B cell (primary cell): ENCODE measurements around the gene CABP2. TPM values are rescaled to one million over a fixed set of nuclear protein-coding genes. Genes with fewer than 3 reads are reported as not detected.
"Not testable (repeated sequence)": the region's sequence is repeated elsewhere in the genome, so short reads cannot be mapped to it uniquely, and the experiment has no call there.

Experiments
- ATAC-seq: fragments of 200-7000 bp; cut with Tn5 transposase; one replicate; pipeline ENCODE4 v1.10.0; 2021; ENCODE audit warnings: low read depth, mild to moderate bottlenecking, moderate number of reproducible peaks, moderate library complexity
- CTCF ChIA-PET: fragments of 350-600 bp; sonication (Branson Sonifier 250); formaldehyde crosslinking; loops from one replicate; lab custom pipeline; 2021; ENCODE audit warnings: antibody characterized with exemption, inconsistent platforms; lab: Charles Lee
- POLR2A ChIA-PET: fragments of 350-600 bp; sonication (Branson Sonifier 250); formaldehyde crosslinking; loops from one replicate; lab custom pipeline; 2021; ENCODE audit warnings: antibody characterized with exemption; lab: Charles Lee
- DNase-seq: peaks from one replicate; pipeline ENCODE4 v3.0.0; 2013
- H2AFZ ChIP-seq: 2 replicates; pipeline ENCODE4 v1.6.1; 2012; ENCODE audit warnings: mild to moderate bottlenecking, low read depth, low read length; ENCODE audit not compliant: insufficient read depth, poor library complexity, severe bottlenecking
- H3K27ac ChIP-seq, 2 donors: 1 replicate in 1 of 2; 2 replicates in 1 of 2; pipeline ENCODE4 v1.5.1; 2012 to 2013; ENCODE audit warnings: low read length in 2 of 2, mild to moderate bottlenecking in 2 of 2, moderate library complexity in 1 of 2
- H3K27me3 ChIP-seq, 4 experiments: fragments of 200-600 bp in 1 of 4; sonication (generic) in 1 of 4; replicated peaks in 1 of 4; 1 replicate in 2 of 4; 2 replicates in 2 of 4; pipeline versions ENCODE4 v1.6.1 to v1.7.0; 2013 to 2016; ENCODE audit warnings: low read length in 3 of 4, mild to moderate bottlenecking in 2 of 4, mixed read lengths in 1 of 4, moderate library complexity in 1 of 4; ENCODE audit not compliant: insufficient read depth in 4 of 4, control insufficient read depth in 3 of 4; ENCODE audit errors: control extremely low read depth in 1 of 4
- H3K36me3 ChIP-seq, 2 experiments: replicated peaks in 1 of 2; 1 replicate in 1 of 2; 2 replicates in 1 of 2; pipeline versions ENCODE4 v1.6.1 to v1.7.1; 2013; ENCODE audit warnings: low read length in 1 of 2; ENCODE audit not compliant: insufficient read depth in 2 of 2, control insufficient read depth in 1 of 2; ENCODE audit errors: control extremely low read depth in 1 of 2, extremely low read depth in 1 of 2
- H3K4me1 ChIP-seq, 2 donors: fragments of 200-600 bp in 1 of 2; sonication (generic) in 1 of 2; 1 replicate in 1 of 2; 2 replicates in 1 of 2; pipeline versions ENCODE4 v1.5.1 to v1.6.1; 2013 to 2017; ENCODE audit warnings: low read length in 2 of 2; ENCODE audit not compliant: control insufficient read depth in 2 of 2, insufficient read depth in 2 of 2
- H3K4me2 ChIP-seq: replicated peaks from 2 replicates; pipeline ENCODE3; 2012; ENCODE audit warnings: mild to moderate bottlenecking, low read depth, low read length; ENCODE audit not compliant: poor library complexity, severe bottlenecking
- H3K4me3 ChIP-seq, 5 experiments: fragments of 200-600 bp in 1 of 5; sonication (generic) in 1 of 5; 1 replicate in 3 of 5; 2 replicates in 2 of 5; pipeline versions ENCODE4 v1.5.1 to v1.7.0; 2011 to 2016; ENCODE audit warnings: low read length in 4 of 5, mild to moderate bottlenecking in 4 of 5, low read depth in 2 of 5, control low read depth in 1 of 5, moderate library complexity in 1 of 5; ENCODE audit not compliant: insufficient read depth in 1 of 5; ENCODE audit errors: control extremely low read depth in 1 of 5, extremely low read depth in 1 of 5
- H3K79me2 ChIP-seq: fragments of 200-600 bp; sonication (generic); one replicate; pipeline ENCODE4 v1.6.0; 2016; ENCODE audit warnings: low read length; ENCODE audit not compliant: control insufficient read depth, insufficient read depth
- H3K9ac ChIP-seq: fragments of 200-600 bp; sonication (generic); 2 replicates; pipeline ENCODE4 v1.6.1; 2017; ENCODE audit warnings: mild to moderate bottlenecking, low read length, moderate library complexity
- H3K9me3 ChIP-seq, 3 donors: one replicate each; pipeline versions ENCODE4 v1.6.1 to v1.7.1; 2013; ENCODE audit warnings: low read length in 2 of 3; ENCODE audit not compliant: control insufficient read depth in 2 of 3, insufficient read depth in 1 of 3; ENCODE audit errors: control extremely low read depth in 1 of 3
- H4K20me1 ChIP-seq: 2 replicates; pipeline ENCODE4 v1.6.0; 2012; ENCODE audit warnings: mild to moderate bottlenecking, low read length; ENCODE audit not compliant: insufficient read depth, control insufficient read depth, poor library complexity, severe bottlenecking
- H3K27ac Mint-ChIP-seq: one replicate; pipeline ENCODE4 v1.8.0; 2021; ENCODE audit warnings: mixed read lengths
- H3K27me3 Mint-ChIP-seq: one replicate; pipeline ENCODE4 v1.8.0; 2021; ENCODE audit warnings: mixed read lengths
- H3K4me1 Mint-ChIP-seq: one replicate; pipeline ENCODE4 v1.8.0; 2021; ENCODE audit warnings: mixed read lengths
- H3K4me3 Mint-ChIP-seq: one replicate; pipeline ENCODE4 v1.8.0; 2021; ENCODE audit warnings: mixed read lengths
- H3K9me3 Mint-ChIP-seq: one replicate; pipeline ENCODE4 v1.8.0; 2022; ENCODE audit warnings: mixed read lengths; ENCODE audit not compliant: insufficient read depth
- CTCF ChIP-seq: fragments of 200-600 bp; IDR thresholded peaks from one replicate; pipeline ENCODE4 v1.8.0; 2022; ENCODE audit warnings: antibody characterized with exemption, mild to moderate bottlenecking
- EZH2 ChIP-seq: IDR thresholded peaks from 2 replicates; pipeline ENCODE4 v1.6.1; 2012; ENCODE audit warnings: borderline replicate concordance, low read depth, mild to moderate bottlenecking, moderate library complexity, low read length; ENCODE audit not compliant: insufficient read depth, poor library complexity, severe bottlenecking
- WGBS: methylation state at CpG from one replicate; pipeline ENCODE4 v1.1.5; 2013; ENCODE audit warnings: missing lambda C conversion rate; ENCODE audit not compliant: insufficient coverage; 5-methylcytosine and 5-hydroxymethylcytosine counted together
- intact Hi-C: fragments of 100-400 bp; cut with micrococcal nuclease; formaldehyde crosslinking; loops from one replicate; pipeline ENCODE4 v1.10.0; 2022
- polyA plus RNA-seq: library from polyadenylated mRNA; depleted of rRNA; stranded (reverse); fragments of >200 nt; gene quantifications from 2 replicates; pipeline ENCODE4 v1.2.3, GENCODE V29; 2012
- total RNA-seq, 2 donors: library from RNA; stranded (reverse); fragments of 120-200 nt in 1 of 2; gene quantifications; 1 replicate in 1 of 2; 2 replicates in 1 of 2; pipeline versions ENCODE4 v1.2.3 to v1.2.4, GENCODE V29; 2013 to 2022

CABP2 gene
- total and polyA plus RNA-seq, 2 donors (not counting 1 experiment from before 2014, with no cell fraction given): not detected

GRCh38 chr11:67558084-67558772 lies 35.0 kb upstream of the CABP2 start:
- H3K27ac ChIP-seq: no peak overlapping the region
- DNase-seq (no peak), ATAC-seq (no peak)
- POLR2A ChIA-PET: no interaction called here
- peak overlapping the region; percentile 7 for H3K4me2 ChIP-seq
- TF ChIP-seq CTCF (no peak), EZH2 (no peak)
- WGBS: 75% methylated on average over 14 of the region's 19 CpGs
- H3K4me3 Mint-ChIP-seq: peak overlapping the region; percentile 55
- H3K27ac Mint-ChIP-seq: no peak overlapping the region
- intact Hi-C loops: no loop called here
- H3K79me2 ChIP-seq: no peaks in the 10 kb centered on the region
- no peaks in the 10 kb centered on the region for H3K9me3 Mint-ChIP-seq
- H3K36me3 ChIP-seq: no peaks in the 10 kb centered on the region
- H3K27me3 Mint-ChIP-seq: peaks cover 6% of the 10 kb centered on the region
- H3K9me3 ChIP-seq: peaks cover 0 to 1% (median 0%) of the 10 kb centered on the region in 3 donors
- no peak overlapping the region for H3K4me3 ChIP-seq
- no peak overlapping the region for H2AFZ ChIP-seq
- no peaks in the 10 kb centered on the region for H4K20me1 ChIP-seq
- CTCF ChIA-PET: interaction anchor here (1.6 kb wide), 1 partner anchor 14 kb away, joined by 6 read pairs; no protein-coding TSS in a partner anchor
- H3K27me3 ChIP-seq: peaks cover 0 to 3% (median 0%) of the 10 kb centered on the region in 4 experiments
- H3K4me1 Mint-ChIP-seq: peaks cover 22% of the 10 kb centered on the region
- H3K4me1 ChIP-seq: peaks cover 11 to 26% of the 10 kb centered on the region in 2 donors
- no peak overlapping the region for H3K9ac ChIP-seq

- Histone ChIP-seq H3K27me3 (peaks cover 0 to 3% (median 0%) of the 10 kb centered on the region in 4 experiments), H3K79me2 (no peaks in the 10 kb centered on the region), H2AFZ (no peak overlapping the region), H3K27ac (no peak overlapping the region), H3K4me1 (peaks cover 3 to 14% of the 10 kb centered on the region in 2 donors), H4K20me1 (no peaks in the 10 kb centered on the region), H3K36me3 (no peaks in the 10 kb centered on the region), H3K9ac (no peak overlapping the region), H3K4me2 (no peak overlapping the region), H3K4me3 (no peak overlapping the region), H3K9me3 (peaks cover 0 to 9% (median 7%) of the 10 kb centered on the region in 3 donors)
- H3K27ac Mint-ChIP-seq: no peak overlapping the region
- ChIA-PET CTCF (no interaction called here), POLR2A (no interaction called here)
- peaks cover 9% of the 10 kb centered on the region for H3K27me3 Mint-ChIP-seq
- WGBS: 88% methylated on average over 3 of the region's 3 CpGs
- H3K4me3 Mint-ChIP-seq: no peak overlapping the region
- H3K9me3 Mint-ChIP-seq: peaks cover 3% of the 10 kb centered on the region
- ATAC-seq: no peak
- intact Hi-C loops: no loop called here
- TF ChIP-seq EZH2 (no peak), CTCF (no peak)
- no peak for DNase-seq
- H3K4me1 Mint-ChIP-seq: peaks cover 9% of the 10 kb centered on the region
Observed at GRCh38 chr11:67556244-67556643, 33.0 kb upstream of the CABP2 start.

GRCh38 chr11:67551697-67552096 lies 28.5 kb upstream of the CABP2 start:
- intact Hi-C loops, H3K27ac Mint-ChIP-seq: not testable (repeated sequence)

More at GRCh38 chr11:67551697-67552096, 28.5 kb upstream of the CABP2 start:
- H3K9ac ChIP-seq, H2AFZ ChIP-seq, H3K27me3 Mint-ChIP-seq, H3K4me3 Mint-ChIP-seq, H4K20me1 ChIP-seq, H3K79me2 ChIP-seq, H3K36me3 ChIP-seq, H3K4me2 ChIP-seq, H3K27me3 ChIP-seq, DNase-seq, POLR2A ChIA-PET, H3K4me1 ChIP-seq, H3K4me3 ChIP-seq, ATAC-seq, CTCF ChIA-PET, H3K4me1 Mint-ChIP-seq, H3K27ac ChIP-seq, H3K9me3 Mint-ChIP-seq: not testable (repeated sequence)
- peaks cover 0 to 14% (median 8%) of the 10 kb centered on the region in 3 donors for H3K9me3 ChIP-seq
